Measurements from ENCODE around the gene NGF.
"Not testable (repeated sequence)": the region's sequence is repeated elsewhere in the genome, so short reads cannot be mapped to it uniquely, and the experiment has no call there.

Gene NGF

DNA sequence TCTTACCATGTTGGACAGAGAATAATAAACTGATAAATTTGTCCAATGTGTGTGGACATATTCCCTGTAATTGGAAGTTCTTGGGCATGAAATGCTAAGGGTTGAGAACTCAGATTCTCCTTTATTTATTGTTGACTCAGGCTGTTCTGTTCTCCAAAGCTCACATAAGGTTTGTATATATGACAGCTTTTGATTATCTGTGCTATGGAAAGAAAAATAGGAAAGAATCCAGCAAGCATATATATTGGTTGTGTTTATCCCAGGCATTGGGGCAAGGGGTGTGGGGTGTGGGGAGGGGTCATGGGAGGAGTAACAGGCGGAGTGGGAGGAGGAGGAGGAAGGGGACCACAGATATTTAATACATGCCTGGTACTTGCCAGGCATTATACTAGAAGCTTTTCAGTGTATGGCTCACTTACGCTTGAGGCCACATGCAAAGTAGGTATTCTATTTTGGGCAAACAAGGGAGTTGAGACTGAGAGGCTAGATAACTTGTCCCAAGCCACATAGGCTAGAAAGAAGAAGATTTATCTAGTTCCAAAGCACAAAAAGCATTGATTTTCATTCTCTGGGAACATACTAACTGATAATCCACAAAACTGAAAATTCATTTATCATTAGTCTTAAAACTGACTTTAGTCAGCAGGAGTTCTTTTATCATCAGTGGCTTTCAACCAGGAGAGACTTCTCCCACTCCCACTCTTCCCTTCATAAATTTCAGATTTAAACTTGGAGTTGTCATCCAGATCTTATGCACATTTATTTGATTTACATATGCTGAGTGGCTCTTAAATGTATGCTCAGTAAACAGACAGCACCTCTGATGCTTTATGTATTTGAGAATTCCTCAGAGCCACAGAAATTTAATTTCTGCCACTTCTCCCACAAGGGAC is 27.2 kb downstream of the NGF start:
- H3K4me3 ChIP-seq (ENCODE audit: low read length): no peak overlapping the region
- DNase-seq (ENCODE audit: low read depth): no peak
- TF ChIP-seq, protein P1, sequence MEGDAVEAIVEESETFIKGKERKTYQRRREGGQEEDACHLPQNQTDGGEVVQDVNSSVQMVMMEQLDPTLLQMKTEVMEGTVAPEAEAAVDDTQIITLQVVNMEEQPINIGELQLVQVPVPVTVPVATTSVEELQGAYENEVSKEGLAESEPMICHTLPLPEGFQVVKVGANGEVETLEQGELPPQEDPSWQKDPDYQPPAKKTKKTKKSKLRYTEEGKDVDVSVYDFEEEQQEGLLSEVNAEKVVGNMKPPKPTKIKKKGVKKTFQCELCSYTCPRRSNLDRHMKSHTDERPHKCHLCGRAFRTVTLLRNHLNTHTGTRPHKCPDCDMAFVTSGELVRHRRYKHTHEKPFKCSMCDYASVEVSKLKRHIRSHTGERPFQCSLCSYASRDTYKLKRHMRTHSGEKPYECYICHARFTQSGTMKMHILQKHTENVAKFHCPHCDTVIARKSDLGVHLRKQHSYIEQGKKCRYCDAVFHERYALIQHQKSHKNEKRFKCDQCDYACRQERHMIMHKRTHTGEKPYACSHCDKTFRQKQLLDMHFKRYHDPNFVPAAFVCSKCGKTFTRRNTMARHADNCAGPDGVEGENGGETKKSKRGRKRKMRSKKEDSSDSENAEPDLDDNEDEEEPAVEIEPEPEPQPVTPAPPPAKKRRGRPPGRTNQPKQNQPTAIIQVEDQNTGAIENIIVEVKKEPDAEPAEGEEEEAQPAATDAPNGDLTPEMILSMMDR (conservative IDR thresholded peaks at IDR 0.05; ENCODE audit: low read depth, low read length): no peak

GRCh38 chr1:115309504-115309903 is 28.5 kb downstream of the NGF start:
- not testable (repeated sequence) for H3K4me3 ChIP-seq (ENCODE audit: low read length); DNase-seq (ENCODE audit: low read depth)

DNA sequence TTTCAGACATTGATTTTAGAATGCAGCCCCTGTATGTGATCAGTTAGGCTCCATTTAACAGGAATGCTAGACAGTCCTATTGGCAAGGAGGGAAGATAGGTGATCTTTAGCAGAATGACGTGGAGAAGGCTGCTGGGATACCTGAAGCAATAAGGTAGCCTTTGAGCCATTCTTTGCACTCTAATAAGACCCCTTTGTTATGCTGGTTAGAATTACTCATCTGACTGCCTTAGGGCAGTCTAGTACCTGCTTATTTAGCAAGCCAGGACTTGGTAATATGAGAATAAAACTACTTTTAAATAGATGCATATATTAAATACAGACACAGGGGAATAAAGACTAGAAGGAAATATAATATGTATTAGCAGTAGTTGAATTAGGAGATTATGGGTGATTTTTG is 29.1 kb downstream of the NGF start:
- no peak overlapping the region for H3K4me3 ChIP-seq (ENCODE audit: low read length)
- TF ChIP-seq, protein P1 (conservative IDR thresholded peaks at IDR 0.05; ENCODE audit: low read depth, low read length): no peak
- DNase-seq (ENCODE audit: low read depth): no peak

- TF ChIP-seq, protein P1 (conservative IDR thresholded peaks at IDR 0.05; ENCODE audit: low read depth, low read length): no peak
- no peak for DNase-seq (ENCODE audit: low read depth)
- no peak overlapping the region for H3K4me3 ChIP-seq (ENCODE audit: low read length)
These were observed 30.4 kb downstream of the NGF start for GRCh38 chr1:115307661-115308060.

DNA sequence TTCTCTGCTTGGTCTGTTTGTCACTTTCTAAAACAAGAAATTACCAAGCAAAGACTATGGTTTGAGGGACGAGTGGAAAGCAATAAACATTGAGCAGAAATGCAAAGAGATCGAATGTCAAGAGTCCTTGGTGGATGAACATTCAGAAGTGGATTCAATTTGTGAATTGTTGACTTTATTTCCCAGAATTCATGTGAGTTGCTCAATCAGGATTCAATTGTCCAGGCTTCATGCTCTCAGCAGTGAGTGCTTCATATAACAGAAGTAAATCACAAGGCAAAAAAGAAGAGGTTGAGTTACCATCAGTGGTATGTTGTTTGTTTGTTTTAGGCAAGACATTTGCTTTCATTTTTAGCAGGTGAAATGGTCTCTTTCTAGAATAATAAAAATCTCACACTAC is 31.9 kb downstream of the NGF start:
- no peak for DNase-seq (ENCODE audit: low read depth)
- TF ChIP-seq, protein P1 (conservative IDR thresholded peaks at IDR 0.05; ENCODE audit: low read depth, low read length): no peak
- no peak overlapping the region for H3K4me3 ChIP-seq (ENCODE audit: low read length)

DNA sequence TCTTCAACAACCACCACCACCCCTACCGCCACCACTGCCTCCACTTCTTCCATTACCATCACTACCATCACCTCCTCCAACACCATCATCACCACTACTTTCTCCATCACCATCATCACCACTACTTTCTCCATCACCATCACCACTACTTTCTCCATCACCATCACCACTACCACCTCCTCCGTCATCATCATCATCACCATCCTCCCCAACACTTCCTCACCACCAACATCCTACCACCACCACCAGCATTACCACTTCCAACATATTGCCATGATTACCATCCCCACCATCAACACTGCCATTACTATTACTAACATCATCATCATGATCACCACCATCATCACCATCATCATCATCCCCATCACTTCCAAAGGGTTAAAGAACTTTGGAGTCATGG is 34.7 kb downstream of the NGF start:
- no peak overlapping the region for H3K4me3 ChIP-seq (ENCODE audit: low read length)
- DNase-seq (ENCODE audit: low read depth): no peak
- TF ChIP-seq, protein P1 (conservative IDR thresholded peaks at IDR 0.05; ENCODE audit: low read depth, low read length): no peak

GRCh38 chr1:115302390-115302961 is 35.6 kb downstream of the NGF start:
- TF ChIP-seq, protein P1 (conservative IDR thresholded peaks at IDR 0.05; ENCODE audit: low read depth, low read length): no peak

More at GRCh38 chr1:115302390-115302961, 35.6 kb downstream of the NGF start:
- DNase-seq (ENCODE audit: low read depth): no peak
- no peak overlapping the region for H3K4me3 ChIP-seq (ENCODE audit: low read length)
